HT1080 (cell line): Measurements from ENCODE around the gene PCNX1. TPM values are rescaled to one million over a fixed set of nuclear protein-coding genes. Genes with fewer than 3 reads are reported as not detected.
"Not testable (repeated sequence)": the region's sequence is repeated elsewhere in the genome, so short reads cannot be mapped to it uniquely, and the experiment has no call there.

Source experiments
- DNase-seq: peaks from one replicate; pipeline ENCODE4 v3.0.0-alpha.2; 2015; ENCODE audit warnings: low read depth
- small RNA-seq: library from RNA; depleted of rRNA; stranded (forward); fragments of <200 nt; gene quantifications from one replicate; pipeline ENCODE3, GENCODE V24; 2014
- total RNA-seq: library from RNA; depleted of rRNA; stranded (reverse); fragments of >200 nt; shearing (Covaris generic); gene quantifications from 2 replicates; pipeline ENCODE4 v1.2.3, GENCODE V29; 2014; rRNA removed

Gene PCNX1
- total RNA-seq, 1 experiment from 2014 or later: 27.7 TPM

- not testable (repeated sequence) for DNase-seq
Observed at GRCh38 chr14:71147335-71147734, 240.1 kb downstream of the PCNX1 start.

GRCh38 chr14:71148627-71149026, 241.4 kb downstream of the PCNX1 start:
- DNase-seq: no peak

- no peak for DNase-seq
Observed at GRCh38 chr14:71150737-71151136, 243.5 kb downstream of the PCNX1 start.

GRCh38 chr14:71155743-71156142, 248.5 kb downstream of the PCNX1 start:
- no peak for DNase-seq

GRCh38 chr14:71163050-71163841, 256.0 kb downstream of the PCNX1 start:
- DNase-seq: no peak

GRCh38 chr14:71163842-71164629, 256.8 kb downstream of the PCNX1 start:
- DNase-seq: no peak

Small RNAs within 50 kb of the gene (small RNA-seq; reads per million reads assigned to genes)
- gene AC005230.1 (not detected), gene GTF3AP2 (not detected)

Other genes with a start within 250 kb of the PCNX1 start
- 3.6 and 4.5 TPM in 2 replicates for gene MAP3K9, start 97.9 kb upstream of the PCNX1 start, total RNA-seq